Suprapubic skin (tissue), 4 donors: ENCODE measurements around the gene SOWAHC. TPM values are rescaled to one million over a fixed set of nuclear protein-coding genes. Genes with fewer than 3 reads are reported as not detected.
"Not testable (repeated sequence)": the region's sequence is repeated elsewhere in the genome, so short reads cannot be mapped to it uniquely, and the experiment has no call there.

Experiments used
- DNase-seq, 2 donors: peaks; one replicate each; pipeline ENCODE4 v3.0.0-alpha.2; 2019; ENCODE audit warnings: low spot score in 2 of 2
- H3K27ac ChIP-seq: fragments of 200-600 bp; sonication (generic); one replicate; pipeline ENCODE4 v1.5.1; 2019
- H3K27me3 ChIP-seq: fragments of 200-600 bp; sonication (generic); one replicate; pipeline ENCODE4 v1.5.1; 2019
- H3K36me3 ChIP-seq: fragments of 200-600 bp; sonication (generic); one replicate; pipeline ENCODE4 v1.5.1; 2019
- H3K4me1 ChIP-seq: fragments of 200-600 bp; sonication (generic); one replicate; pipeline ENCODE4 v1.5.1; 2019
- H3K4me3 ChIP-seq: fragments of 200-600 bp; sonication (generic); one replicate; pipeline ENCODE4 v1.5.1; 2019; ENCODE audit warnings: mild to moderate bottlenecking
- H3K9me3 ChIP-seq: fragments of 200-600 bp; sonication (generic); one replicate; pipeline ENCODE4 v1.5.1; 2019
- CTCF ChIP-seq, 2 donors: fragments of 200-600 bp in 1 of 2; fragments of 450-650 bp in 1 of 2; sonication (generic) in 1 of 2; IDR thresholded peaks; one replicate each; pipeline ENCODE4 v1.5.1; 2016 to 2019; ENCODE audit warnings: antibody characterized with exemption in 2 of 2, mild to moderate bottlenecking in 1 of 2, moderate library complexity in 1 of 2
- EP300 ChIP-seq: sonication (generic); formaldehyde crosslinking; IDR thresholded peaks from one replicate; pipeline ENCODE4 v1.6.1; 2017; ENCODE audit warnings: antibody characterized with exemption
- POLR2A ChIP-seq, 2 donors: fragments of 450-650 bp; IDR thresholded peaks; one replicate each; pipeline ENCODE4 v1.6.1; 2017; ENCODE audit warnings: antibody characterized with exemption in 2 of 2, mild to moderate bottlenecking in 2 of 2, moderate library complexity in 2 of 2
- POLR2AphosphoS5 ChIP-seq, 3 donors: sonication (generic); formaldehyde crosslinking; IDR thresholded peaks; one replicate each; pipeline ENCODE4 v1.6.1; 2017; ENCODE audit warnings: antibody characterized with exemption in 3 of 3
- WGBS: methylation state at CpG from one replicate; pipeline ENCODE4 v1.1.5; 2018; 5-methylcytosine and 5-hydroxymethylcytosine counted together
- total RNA-seq, 4 donors: library from RNA; depleted of rRNA; stranded (reverse); fragments of >200 nt; gene quantifications; one replicate each; pipeline ENCODE4 v1.1.0, GENCODE V29; 2016

The SOWAHC gene
- total RNA-seq, 4 donors from 2014 or later = 42.8 to 59.7 (median 57.1) TPM

- no peaks in the 10 kb centered on the region for H3K9me3 ChIP-seq
- TF ChIP-seq POLR2A (IDR thresholded peaks at IDR 0.05) = no peak
- no peak for TF ChIP-seq CTCF (IDR thresholded peaks at IDR 0.05)
- no peak for TF ChIP-seq POLR2AphosphoS5 (IDR thresholded peaks at IDR 0.05)
- TF ChIP-seq EP300 = no peak
- H3K27ac ChIP-seq = no peak overlapping the region
- WGBS = 69% methylated on average over 4 of the region's 4 CpGs
- no peaks in the 10 kb centered on the region for H3K36me3 ChIP-seq
- DNase-seq = no peak
- no peaks in the 10 kb centered on the region for H3K27me3 ChIP-seq
- H3K4me3 ChIP-seq = no peak overlapping the region
- H3K4me1 ChIP-seq = peaks cover 39% of the 10 kb centered on the region
Observed at GRCh38 chr2:109619032-109619615, 5.0 kb downstream of the SOWAHC start.

GRCh38 chr2:109623297-109623696 is 9.1 kb downstream of the SOWAHC start:
- no peaks in the 10 kb centered on the region for H3K9me3 ChIP-seq
- no peak for DNase-seq
- H3K36me3 ChIP-seq = no peaks in the 10 kb centered on the region
- H3K27me3 ChIP-seq = no peaks in the 10 kb centered on the region
- H3K4me1 ChIP-seq = peaks cover 8% of the 10 kb centered on the region
- no peak overlapping the region for H3K27ac ChIP-seq
- no peak overlapping the region for H3K4me3 ChIP-seq
- WGBS = 85% methylated on average over 4 of the region's 5 CpGs
- TF ChIP-seq EP300 = no peak
- TF ChIP-seq POLR2A (IDR thresholded peaks at IDR 0.05) = no peak
- TF ChIP-seq POLR2AphosphoS5 (IDR thresholded peaks at IDR 0.05) = no peak
- no peak for TF ChIP-seq CTCF (IDR thresholded peaks at IDR 0.05)

DNA sequence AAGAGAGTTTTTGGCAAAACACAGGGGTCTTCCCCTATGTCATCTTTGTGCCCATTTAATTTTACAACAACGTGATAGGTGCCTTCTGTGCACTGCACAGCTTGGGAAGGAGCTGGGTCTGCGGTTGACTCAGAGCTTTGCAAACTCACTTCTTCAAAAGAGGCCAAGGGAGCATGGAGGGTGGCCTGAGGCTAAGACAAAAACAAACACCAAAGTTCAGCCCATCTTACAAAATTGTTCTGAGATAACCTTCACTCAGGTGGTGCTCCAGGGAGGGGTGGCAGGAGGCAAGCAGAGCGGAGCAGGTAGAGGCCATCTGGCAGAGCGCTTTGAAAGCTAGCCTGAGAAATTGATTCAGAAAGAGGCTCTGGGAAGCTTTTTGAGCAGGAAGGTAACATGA is 9.8 kb downstream of the SOWAHC start:
- Histone ChIP-seq H3K27me3 (no peaks in the 10 kb centered on the region), H3K27ac (no peak overlapping the region), H3K9me3 (no peaks in the 10 kb centered on the region), H3K4me3 (no peak overlapping the region), H3K36me3 (no peaks in the 10 kb centered on the region), H3K4me1 (peaks cover 5% of the 10 kb centered on the region)
- no peak for TF ChIP-seq POLR2AphosphoS5 (IDR thresholded peaks at IDR 0.05)
- TF ChIP-seq CTCF (IDR thresholded peaks at IDR 0.05) = no peak
- no peak for TF ChIP-seq EP300
- no peak for DNase-seq
- WGBS = 97% methylated on average over 4 of the region's 4 CpGs

DNA sequence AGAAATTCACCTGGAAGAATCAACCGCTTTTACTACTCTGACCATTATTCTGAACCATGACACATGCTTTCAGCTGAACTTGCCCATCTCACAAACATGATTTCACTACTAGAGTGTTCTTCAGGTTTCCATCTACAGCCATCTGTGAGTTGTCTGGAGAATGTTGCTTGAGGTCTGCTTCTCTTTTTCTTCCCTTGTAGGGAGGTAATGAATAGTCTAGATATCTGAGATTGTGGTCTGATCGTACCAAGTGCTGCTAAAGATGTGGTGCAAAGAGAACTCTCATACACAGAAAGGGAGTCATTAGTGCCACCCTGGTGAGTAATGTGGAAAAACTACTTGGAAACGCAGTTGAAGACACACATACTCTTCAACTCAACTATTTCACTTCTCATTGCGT is 10.2 kb downstream of the SOWAHC start:
- H3K4me3 ChIP-seq = no peak overlapping the region
- WGBS = 74% methylated on average over 4 of the region's 4 CpGs
- no peaks in the 10 kb centered on the region for H3K9me3 ChIP-seq
- H3K27ac ChIP-seq = no peak overlapping the region
- H3K4me1 ChIP-seq = peaks cover 1% of the 10 kb centered on the region
- H3K27me3 ChIP-seq = no peaks in the 10 kb centered on the region
- TF ChIP-seq CTCF (IDR thresholded peaks at IDR 0.05) (no peak), EP300 (no peak)
- no peaks in the 10 kb centered on the region for H3K36me3 ChIP-seq
- DNase-seq = no peak

DNA sequence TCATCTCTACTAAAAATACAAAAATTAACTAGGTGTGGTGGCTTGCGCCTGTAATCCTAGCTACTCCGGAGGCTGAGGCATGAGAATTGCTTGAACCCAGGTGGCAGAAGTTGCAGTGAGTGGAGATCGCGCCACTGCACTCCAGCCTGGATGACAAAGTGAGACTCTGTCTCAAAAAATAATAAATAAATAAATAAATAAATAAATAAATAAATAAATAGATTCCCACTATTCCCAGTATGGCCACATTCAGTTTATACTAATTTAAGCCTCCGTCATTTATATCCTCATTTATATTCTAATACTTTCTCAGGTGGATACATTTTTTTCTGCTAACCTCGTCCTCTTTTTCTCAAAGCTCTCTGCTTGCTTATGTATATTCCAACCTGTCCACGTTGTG is 14.2 kb downstream of the SOWAHC start:
- WGBS = 72% methylated on average over 7 of the region's 7 CpGs
- not testable (repeated sequence) for H3K9me3 ChIP-seq, H3K27ac ChIP-seq, H3K27me3 ChIP-seq, DNase-seq, H3K36me3 ChIP-seq, H3K4me3 ChIP-seq, H3K4me1 ChIP-seq

- H3K36me3 ChIP-seq = no peaks in the 10 kb centered on the region
- H3K9me3 ChIP-seq = no peaks in the 10 kb centered on the region
- TF ChIP-seq CTCF (IDR thresholded peaks at IDR 0.05) = no peak
- TF ChIP-seq POLR2AphosphoS5 (IDR thresholded peaks at IDR 0.05) = no peak
- no peak for TF ChIP-seq EP300
- TF ChIP-seq POLR2A (IDR thresholded peaks at IDR 0.05) = no peak
- WGBS = 57% methylated on average over 3 of the region's 3 CpGs
- H3K27me3 ChIP-seq = no peaks in the 10 kb centered on the region
- no peak for DNase-seq
- no peak overlapping the region for H3K27ac ChIP-seq
- H3K4me1 ChIP-seq = peaks cover 3% of the 10 kb centered on the region
- no peak overlapping the region for H3K4me3 ChIP-seq
Observed at GRCh38 chr2:109629867-109630266, 15.7 kb downstream of the SOWAHC start.
